NK-92 (cell line): ENCODE data around the gene PROSER3.
A peak's percentile ranks its signal among the peaks of the same experiment; 100 is the strongest.

Source experiments
- DNase-seq: peaks from one replicate; lab custom pipeline; 2025; ENCODE audit not compliant: unreplicated experiment; lab: John Stamatoyannopoulos, UW

PROSER3 gene

DNA sequence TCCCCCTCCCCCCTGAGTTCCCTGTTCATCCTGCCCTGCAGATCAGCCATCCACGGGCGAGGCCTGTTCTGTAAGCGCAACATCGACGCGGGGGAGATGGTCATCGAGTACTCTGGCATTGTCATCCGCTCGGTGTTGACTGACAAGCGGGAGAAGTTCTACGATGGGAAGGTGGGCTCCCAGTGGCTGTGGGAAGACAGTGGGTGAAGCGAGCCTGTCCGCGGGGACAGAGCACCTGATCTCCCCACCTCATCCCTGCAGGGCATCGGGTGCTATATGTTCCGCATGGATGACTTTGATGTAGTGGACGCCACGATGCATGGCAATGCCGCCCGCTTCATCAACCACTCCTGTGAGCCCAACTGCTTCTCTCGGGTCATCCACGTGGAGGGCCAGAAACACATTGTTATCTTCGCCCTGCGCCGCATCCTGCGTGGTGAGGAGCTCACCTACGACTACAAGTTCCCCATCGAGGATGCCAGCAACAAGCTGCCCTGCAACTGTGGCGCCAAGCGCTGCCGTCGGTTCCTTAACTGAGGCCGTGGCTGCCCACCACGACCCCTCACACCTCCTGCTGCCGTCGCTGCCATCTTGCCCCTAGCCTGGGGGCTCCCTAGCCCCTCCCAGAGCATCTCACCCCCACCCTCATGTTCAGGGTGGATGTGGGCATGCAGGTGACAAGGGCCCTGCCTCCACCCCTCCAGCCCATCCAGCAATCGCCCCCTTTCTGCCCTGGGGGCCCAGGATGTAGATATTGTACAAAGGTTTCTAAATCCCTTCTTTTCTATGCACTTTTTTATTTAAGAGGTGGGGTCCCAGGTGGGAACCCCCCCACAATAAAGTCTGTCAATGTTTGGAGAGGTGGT, 19.7 kb upstream of the PROSER3 start:
- DNase-seq: no peak

DNA sequence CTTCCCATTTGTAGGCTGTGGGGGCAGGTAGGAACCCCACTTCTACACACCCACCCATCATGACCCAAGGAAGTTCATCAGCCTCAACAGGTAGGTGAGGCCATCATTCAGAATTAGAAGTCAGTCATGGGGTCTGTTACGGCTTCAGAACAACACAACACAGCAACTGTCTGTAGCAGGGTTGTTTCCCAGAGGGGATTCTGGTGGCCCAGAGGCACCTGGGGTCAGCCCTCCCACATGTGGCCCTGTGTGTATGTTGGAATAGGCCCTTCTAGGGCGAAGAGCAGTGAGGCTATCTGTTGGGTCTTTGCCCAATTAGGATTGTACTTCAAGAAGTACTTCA, 19.1 kb upstream of the PROSER3 start:
- DNase-seq: no peak

DNA sequence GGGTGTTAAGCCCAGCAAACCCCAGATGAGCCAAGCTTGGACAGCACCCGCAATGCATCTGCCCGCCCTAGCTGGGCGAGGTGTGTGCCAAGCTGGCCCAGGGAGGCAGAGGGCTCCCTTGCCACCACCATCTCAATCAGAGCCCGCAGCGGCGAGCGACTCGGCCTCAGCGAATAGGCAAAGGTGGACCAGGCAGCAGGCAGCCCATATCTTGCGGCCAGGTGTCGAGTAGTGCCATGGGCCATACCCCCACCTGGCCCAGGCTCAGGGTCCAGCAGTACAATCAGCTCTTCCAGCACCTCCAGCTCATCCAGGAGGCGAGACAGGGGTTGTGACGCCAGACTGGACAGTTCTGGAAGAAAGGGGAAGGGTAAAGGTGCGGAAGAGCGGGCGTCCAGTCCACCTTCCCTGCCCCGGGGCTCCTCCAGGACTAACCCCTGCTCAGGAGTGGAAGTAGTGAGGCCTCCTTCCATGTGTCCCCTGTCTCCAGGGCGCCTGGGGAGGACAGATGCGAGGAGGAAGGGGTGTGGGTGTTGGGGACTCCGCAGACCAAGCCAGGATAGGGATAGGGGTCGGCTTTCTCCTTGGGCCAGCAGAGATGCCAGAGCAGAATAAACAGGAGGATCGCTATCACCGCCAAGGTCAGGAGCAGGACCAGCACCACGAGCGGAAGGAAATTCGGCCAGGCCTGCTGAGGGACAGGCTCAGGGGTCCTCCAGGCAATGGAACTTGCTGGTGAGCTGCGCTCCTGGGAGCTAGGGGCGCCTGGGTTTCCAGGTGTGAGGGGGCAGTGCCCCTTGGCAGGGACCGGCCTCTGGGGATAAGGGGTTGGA, 18.5 kb upstream of the PROSER3 start:
- DNase-seq: no peak

DNA sequence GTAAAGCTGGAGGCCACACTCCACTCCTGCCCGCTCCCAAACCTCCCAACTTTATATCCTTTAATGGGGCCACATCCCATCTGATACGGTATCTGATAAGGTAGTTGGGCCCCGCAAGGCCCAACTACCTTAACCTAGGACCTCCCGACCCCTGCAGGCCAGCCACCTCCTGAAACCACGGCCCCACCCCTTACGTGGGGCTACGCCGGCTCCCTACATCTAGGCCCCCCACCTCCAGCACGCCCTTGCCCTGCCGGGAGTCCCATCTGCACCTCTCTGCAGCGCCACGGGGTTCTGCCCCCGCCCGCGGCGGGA, 17.9 kb upstream of the PROSER3 start:
- DNase-seq: no peak

DNA sequence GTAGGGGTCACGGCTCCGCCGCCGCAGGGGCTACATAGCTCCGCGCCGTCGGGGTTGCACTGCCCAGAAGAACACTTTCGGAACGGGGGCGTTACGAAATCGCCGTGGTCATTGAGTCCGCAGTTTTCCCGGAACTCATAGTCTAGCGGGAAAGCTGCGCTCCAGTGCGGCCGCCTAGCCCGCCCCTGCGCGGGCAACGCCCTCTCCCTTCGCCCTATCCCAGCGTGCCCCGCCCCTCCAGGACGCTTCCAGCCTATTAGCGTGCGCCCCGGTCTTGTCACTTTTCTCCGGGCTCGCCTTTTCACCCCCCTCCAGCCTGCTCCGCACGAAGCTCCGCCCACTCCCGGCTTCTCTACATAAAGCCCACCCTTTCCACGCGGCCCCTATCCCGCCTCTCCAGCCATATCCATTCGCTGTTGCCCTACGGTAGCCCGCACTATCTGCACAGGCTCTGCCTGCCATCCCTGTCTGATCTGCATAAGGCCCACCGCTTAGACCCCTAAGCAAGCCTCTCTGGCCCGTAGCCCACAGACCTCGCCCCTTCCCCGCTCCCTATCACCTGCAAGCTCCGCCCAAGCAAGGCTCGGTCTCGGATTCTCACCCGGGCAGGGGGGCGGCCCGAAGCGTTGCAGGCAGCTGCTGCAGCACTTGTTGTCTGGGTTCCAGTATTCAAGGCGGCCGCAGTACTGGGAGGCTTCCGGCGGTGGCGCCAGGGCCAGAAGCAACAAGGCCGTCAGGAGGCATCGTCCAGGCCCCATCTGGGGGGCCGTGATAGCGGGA, 17.4 kb upstream of the PROSER3 start:
- peak; percentile 88 for DNase-seq

DNA sequence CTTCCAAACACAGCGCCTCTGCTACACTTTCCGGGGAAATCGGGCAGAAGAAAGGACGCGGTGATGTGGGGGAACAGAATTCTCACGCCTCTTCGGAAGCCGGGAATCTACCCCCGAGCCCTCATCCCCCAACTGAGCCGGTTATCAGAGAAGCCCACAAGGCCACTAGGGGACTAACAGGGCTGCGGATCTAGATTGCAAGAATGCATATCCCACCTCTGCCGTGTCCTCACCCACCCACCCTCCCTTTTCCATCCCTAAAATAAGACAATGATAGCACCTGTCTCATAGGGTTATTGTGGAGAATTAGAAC, 16.8 kb upstream of the PROSER3 start:
- DNase-seq: no peak

DNA sequence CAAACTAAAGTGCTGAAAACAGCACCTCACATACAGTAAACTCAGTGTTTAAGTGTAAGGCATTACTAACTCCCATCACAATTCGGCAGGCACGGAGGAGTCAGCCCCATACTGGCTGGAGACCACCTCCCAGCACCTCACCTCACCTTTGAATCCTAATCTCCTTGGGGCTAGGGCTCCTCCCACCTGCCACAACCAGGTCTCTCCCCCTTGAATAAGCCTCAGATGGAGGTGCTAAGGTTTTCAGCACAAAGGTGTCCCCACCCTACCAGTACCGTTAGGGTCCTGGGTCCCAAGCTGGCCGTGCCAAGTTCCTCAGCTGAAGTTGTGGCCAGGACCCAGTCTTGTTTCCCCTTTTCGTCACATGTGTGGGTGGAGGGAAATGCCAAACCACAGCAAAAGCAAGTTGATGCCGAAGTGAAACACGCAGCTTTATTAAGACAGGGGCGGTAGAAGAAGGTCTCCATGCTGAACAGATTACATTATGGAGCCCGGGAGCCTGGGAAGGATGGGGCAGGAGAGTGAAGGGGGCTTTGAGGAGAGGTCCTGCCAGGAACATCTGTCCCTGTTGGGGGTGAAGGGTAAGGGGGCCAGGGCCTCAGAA, 15.8 kb upstream of the PROSER3 start, which contains the start of gene IGFLR1:
Gene IGFLR1 (minus strand): TSS at position 332 of the 604 bp plus-strand sequence. CDS start 1,272 bp downstream, outside the sequence.
- no peak for DNase-seq

DNA sequence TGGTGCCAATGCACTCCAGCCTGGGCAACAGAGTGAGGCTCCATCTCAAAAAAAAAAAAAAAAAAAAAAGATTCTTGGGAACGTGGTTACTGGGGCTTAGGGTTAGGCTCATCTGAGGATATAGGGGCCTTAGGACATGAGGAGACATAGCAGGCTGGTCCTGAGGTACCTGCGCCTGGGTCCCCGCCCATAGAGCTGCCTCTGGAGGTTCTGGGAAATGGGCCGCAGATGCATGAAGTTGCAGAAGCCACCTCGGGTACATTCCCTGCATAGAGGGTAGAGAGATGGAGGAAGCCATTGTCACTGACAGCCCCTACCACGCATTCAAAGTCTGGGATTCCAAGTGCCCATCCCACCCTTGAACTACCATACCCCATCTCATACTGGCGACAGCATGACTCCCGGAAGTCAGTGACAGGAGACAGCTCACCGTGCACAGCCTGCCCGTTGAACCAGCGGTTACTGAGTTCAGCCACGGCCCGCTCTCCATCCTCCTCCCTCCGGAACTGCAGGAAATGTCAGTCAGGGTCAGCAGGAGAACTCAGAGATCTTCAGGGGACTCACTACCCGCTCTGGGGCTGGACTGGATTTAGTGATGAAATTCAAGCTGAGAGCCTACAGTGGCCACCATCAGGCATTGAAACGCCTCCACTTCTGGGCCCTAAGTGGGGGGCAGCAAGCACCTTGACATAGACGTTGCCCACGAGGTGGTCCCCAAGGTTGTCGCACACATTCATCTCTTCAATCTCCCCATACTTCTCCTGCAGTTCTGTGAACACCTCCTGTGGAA, 14.1 kb upstream of the PROSER3 start:
- DNase-seq: no peak

DNA sequence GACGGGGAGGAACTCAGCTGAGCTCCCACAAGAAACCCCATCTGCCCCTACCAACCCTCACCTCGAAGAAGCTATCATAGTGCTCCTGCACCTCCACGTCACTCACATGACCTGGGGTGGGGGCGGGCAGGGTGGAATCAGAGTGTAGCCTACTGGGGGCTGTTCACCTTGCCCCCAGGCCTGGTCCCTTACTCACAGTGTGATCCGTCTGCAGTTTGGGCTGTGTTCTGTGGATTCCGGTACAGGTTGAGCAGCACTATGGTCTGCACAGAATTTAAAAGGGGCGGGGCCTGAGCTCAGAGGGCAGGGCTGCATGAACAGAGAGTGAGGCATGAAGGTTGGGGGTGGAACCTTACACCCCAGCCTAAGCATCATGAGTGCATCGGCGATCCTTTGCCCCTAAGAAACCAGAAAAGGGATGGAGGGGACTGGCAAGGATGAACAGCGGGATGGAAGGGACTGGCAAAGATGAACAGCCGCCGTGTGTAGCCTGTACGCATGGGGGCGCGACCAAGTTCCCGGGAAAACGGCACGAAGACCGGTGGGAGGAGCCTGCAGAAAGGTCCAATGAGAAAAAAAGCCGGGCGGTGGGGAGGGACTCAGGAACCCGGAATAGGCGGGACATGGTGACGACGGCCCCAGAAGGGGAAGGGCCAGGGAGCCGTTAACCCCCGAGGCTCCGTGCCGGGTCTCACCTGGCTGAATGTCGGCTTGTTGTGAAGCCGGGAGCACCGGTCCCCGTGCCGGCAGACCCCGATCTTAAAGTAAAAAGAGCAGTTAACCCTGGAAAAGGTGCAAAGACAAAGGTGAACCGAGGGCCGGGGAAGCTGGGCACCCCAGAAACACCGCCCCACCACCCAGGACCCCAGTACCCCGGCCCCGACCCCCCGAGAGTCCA, 13.3 kb upstream of the PROSER3 start:
- DNase-seq: peak; percentile 57

DNA sequence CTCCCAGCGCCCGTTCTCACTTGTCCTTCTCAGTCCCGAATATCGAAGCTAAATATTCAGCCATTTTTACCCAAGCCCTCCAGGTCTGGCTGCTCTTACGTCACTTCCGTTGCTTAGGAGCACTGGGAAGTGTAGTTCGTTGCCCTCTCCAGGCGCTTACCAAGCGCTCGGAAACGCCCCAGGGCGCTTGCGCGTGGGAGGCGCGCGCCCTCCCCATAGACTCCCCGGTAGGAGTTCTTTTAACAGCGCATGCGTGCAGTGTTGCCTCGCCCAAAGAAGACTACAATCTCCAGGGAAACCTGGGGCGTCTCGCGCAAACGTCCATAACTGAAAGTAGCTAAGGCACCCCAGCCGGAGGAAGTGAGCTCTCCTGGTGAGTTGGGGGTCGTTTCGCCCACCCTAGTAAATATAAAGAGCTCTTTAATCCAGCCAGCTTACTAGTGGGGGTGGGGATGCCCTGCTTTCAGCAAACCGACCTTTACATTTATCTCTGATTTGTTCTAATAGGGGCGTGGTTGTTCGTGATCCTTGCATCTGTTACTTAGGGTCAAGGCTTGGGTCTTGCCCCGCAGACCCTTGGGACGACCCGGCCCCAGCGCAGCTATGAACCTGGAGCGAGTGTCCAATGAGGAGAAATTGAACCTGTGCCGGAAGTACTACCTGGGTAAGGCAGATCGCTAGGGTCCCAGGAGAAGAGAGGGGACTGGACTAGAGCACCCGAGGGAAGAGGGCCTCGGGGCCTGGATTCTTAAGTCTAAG, 12.5 kb upstream of the PROSER3 start, which contains the start of the genes PSENEN and U2AF1L4:
Gene PSENEN (plus strand): TSS at position 324 of the 759 bp plus-strand sequence. CDS start 280 bp downstream, at position 604.
Gene U2AF1L4 (minus strand): TSS at position 91 of the 759 bp plus-strand sequence. CDS start 27 bp downstream, at position 64.
- DNase-seq: peak; percentile 94

DNA sequence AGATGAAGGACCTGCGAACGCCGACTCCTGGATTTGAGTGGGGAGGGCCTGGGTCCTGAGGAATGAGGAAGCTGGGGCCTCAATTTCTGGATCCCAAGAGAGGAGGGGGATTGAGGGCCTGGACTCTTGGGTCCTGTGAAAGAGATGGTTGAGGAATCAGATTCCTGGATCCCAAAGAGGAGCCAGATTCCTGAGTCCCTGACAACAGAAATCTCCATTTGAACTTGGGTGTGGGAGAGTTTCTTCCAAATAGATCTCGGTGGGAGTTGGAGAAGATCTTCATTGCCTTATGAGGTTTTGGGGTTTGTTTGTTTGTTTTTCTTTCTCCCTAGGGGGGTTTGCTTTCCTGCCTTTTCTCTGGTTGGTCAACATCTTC, 11.9 kb upstream of the PROSER3 start:
- no peak for DNase-seq

DNA sequence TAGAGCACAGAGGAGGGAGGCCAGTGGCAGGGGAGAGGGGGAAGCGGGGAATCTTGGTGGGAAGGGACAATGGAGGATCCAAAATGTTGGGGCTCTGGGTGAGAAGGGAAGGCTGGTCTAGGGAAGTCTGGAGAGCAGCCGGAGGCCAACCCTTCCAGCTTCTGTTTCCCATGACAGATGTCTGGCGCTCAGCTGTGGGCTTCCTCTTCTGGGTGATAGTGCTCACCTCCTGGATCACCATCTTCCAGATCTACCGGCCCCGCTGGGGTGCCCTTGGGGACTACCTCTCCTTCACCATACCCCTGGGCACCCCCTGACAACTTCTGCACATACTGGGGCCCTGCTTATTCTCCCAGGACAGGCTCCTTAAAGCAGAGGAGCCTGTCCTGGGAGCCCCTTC, 11.4 kb upstream of the PROSER3 start:
- DNase-seq: no peak

DNA sequence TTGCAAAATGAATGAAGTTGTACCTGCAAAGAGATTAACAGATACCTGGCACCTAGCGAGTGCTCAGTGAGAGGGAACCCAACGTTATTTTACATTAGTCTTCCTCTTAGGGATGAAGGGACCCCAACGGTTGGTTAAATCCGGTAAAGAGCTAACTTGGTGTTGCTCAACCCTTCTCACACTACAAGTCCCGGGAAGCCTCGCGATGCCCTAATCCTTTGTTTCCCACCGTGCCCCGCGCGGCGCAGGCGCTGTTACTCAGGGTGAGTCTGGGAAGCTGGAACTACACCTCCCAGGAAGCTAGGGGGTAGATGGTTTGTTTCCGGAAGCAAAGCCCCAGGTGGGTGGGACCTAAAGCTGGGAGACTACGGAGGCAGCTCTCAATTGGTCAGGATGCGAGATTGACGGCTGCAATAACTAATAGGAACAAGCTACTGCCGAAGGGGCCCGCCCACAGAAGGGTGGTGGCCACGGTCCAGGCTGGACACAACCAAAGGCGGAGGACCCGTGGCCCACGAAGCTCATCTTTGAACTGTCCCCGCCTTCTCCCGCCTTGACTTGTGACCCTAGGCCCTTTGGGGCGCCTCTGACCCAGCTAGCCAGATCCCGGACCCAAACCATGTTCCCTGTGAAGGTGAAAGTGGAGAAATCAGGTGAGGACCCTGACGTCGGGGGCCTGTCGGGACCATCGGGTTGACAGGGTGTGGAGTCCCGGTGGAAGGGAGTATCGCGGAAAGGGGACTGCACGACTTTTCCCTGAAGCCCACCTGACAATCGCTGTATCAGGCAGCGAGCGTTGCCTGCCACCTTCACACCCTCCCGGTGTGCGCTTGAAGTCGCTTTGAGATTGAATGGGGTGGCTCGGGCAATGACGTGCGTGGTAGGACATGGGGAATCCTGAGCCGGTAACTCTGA, 9.6 kb upstream of the PROSER3 start, which contains the start of gene LIN37:
Gene LIN37 (plus strand): TSS at position 471 of the 915 bp plus-strand sequence. CDS start 149 bp downstream, at position 620.
- peak; percentile 96 for DNase-seq

DNA sequence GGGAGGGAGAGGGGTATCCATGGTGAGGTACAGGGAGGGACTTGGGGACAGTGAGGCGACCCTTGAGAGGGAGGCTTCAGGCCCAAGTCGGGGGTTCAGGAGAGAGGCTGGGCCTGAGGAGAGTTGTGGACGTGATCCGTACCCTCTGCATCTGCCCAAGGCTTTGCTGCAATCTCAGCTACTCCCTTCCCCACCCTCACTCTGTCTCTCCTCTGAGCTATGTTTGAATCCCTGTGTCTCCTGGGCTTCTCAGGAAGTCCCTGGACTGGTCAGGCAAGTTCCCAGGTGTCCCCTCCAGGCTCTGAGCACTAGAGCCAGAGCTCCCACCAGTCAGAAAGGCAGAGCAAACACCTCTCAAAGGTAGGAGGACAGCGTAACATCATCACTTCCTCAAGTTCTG, 7.8 kb upstream of the PROSER3 start:
- DNase-seq: no peak

DNA sequence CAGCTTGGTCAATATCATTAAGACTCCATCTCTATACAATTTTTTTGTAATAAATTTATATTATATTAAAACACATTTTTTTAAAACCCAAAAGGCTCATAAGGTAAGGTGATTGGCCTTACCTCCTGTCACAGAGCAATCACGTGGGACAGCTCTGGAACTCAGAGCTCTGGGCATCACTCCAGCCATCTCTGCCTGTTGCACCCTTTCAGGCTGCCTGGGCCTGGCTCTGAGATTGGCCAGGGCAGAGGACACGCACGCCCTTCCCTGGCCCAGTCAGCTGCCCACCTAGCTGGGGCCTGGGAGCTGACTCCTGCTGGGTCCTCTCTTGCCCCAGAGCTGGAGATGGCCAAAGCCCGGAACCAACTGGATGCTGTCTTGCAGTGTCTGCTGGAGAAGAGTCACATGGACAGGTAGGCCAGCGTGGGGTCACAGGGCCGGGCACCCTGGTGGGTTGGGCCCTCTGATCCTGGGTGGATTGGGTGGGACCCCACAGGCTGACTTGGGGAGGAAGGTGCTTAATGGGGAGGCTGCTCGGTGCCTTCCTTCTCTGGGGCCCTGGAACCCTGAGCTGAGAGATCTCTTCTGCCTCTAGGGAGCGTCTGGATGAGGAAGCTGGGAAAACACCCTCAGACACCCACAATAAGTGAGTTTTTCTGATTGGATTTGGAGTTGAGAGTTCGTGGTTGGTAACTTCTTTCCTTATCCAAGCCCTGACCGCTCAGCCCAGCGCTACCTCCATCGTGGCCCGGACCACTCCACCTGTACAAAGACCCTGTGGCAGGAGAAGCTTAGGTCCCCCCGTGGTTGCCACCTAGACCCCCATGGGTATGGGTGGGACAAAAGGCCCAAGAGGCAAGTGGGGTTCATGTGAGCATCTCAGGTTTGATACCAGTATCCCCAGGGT, 5.9 kb upstream of the PROSER3 start:
- no peak for DNase-seq

DNA sequence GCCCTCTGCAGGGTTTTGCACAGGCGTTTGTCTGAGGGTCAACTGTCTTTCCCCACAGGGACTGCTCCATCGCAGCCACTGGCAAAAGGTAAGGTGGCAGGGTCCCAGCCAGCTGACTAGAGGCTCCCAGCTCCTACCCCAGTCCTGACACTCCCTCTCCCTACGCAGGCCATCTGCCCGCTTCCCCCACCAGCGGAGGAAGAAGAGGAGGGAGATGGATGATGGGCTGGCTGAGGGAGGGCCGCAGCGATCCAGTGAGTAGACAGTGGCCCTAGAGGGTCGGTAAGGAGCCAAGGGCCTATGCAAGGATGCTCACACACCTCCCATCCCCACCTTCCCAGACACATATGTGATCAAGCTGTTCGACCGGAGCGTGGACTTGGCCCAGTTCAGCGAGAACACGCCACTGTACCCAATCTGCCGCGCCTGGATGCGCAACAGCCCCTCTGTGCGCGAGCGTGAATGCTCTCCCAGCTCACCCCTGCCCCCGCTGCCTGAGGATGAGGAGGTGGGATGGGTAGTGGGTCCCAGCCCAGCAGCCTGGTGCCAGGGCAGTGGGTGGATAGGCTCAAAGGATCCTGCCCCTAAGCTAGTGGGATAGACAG, 5.1 kb upstream of the PROSER3 start:
- no peak for DNase-seq
